Left kidney (tissue), 2 donors: Measurements from ENCODE around the gene DRAP1. TPM values are rescaled to one million over a fixed set of nuclear protein-coding genes. Genes with fewer than 3 reads are reported as not detected.

Experiments used
- DNase-seq: peaks from one replicate; pipeline ENCODE4 v3.0.0-alpha.2; 2013
- polyA plus RNA-seq: library from polyadenylated mRNA; unstranded; fragments of 120-200 nt; gene quantifications from one replicate; pipeline ENCODE4 v1.2.1, GENCODE V29; 2013; ENCODE audit not compliant: insufficient read length

Gene DRAP1
- polyA plus RNA-seq, 1 donor, result 65.8 TPM

DNA sequence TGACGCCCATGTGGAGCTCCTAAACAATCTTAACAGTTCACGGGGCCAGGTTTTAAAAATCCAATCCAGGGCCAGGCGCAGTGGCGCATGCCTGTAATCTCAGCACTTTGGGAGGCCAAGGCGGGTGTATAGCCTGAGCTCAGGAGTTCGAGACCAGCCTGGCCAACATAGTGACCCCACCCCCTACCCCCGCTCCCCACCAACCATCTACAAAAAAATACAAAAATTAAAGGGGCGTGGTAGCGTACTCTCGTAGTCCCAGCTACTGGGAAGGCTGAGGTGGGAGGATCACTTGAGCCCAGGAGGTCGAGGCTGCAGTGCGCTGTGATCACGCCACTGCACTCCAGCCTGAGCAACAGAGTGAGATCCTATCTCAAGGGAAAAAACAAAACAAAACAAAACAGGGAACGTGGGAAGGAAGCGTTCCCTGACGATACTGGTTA, 41.6 kb downstream of the DRAP1 start:
- DNase-seq, result no peak

DNA sequence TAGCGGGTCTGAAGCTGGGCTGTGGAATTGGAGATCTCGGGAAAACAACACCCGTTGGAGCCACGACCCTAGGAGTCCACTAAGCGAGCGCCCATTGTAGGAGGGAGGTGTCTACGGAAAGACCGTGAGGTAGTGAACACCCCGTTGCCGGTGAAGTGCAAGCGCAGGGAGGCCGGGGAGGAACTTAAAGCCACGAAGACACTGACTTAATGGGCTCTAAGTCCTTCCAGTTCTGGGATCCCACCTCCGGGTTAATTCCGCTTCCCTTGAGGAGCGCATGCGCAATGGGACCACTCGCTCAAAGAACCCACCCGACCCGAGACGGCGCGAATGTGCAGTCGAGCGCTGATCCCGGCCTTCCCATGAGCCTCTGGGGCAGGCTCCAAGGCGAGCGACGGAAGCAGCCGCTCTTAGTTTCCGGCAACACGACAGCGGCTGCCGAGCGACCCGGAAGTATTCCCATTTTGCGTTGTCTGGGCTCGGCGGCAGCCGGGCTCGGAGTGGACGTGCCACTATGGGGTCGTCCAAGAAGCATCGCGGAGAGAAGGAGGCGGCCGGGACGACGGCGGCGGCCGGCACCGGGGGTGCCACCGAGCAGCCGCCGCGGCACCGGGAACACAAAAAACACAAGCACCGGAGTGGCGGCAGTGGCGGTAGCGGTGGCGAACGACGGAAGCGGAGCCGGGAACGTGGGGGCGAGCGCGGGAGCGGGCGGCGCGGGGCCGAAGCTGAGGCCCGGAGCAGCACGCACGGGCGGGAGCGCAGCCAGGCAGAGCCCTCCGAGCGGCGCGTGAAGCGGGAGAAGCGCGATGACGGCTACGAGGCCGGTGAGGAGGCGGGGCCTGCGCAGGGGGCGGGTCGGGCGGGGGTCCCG, 42.3 kb downstream of the DRAP1 start, which contains the start of gene SART1:
Gene SART1, plus strand, starts transcription at position 468 of the 874 bp plus-strand sequence. Its CDS starts 47 bp downstream, at position 515.
- DNase-seq, result peak; percentile 98

DNA sequence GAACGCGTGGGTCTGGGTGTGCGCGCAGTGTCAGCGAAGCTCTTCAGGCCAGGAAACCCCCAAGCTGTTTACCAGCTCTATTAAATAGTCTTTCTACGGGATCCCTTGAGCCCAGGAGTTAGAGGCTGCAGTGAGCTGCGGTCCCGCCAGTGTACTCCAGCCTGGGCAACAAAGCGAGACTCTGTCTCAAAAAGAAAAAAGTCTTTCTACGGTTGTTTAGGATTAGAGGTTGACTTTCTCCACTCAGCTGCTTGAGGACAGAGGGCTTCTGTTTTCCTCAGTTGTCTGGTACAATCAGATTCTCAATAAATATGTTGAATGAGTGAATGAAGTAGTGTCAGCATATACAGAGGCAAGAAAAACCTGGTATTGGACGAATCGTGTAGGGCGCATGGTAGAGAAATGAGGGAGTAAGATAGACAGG, 42.9 kb downstream of the DRAP1 start:
- DNase-seq, result no peak

GRCh38 chr11:65964906-65965305, 45.7 kb downstream of the DRAP1 start:
- no peak for DNase-seq

GRCh38 chr11:65965986-65966762, 46.9 kb downstream of the DRAP1 start:
- DNase-seq, result no peak

DNA sequence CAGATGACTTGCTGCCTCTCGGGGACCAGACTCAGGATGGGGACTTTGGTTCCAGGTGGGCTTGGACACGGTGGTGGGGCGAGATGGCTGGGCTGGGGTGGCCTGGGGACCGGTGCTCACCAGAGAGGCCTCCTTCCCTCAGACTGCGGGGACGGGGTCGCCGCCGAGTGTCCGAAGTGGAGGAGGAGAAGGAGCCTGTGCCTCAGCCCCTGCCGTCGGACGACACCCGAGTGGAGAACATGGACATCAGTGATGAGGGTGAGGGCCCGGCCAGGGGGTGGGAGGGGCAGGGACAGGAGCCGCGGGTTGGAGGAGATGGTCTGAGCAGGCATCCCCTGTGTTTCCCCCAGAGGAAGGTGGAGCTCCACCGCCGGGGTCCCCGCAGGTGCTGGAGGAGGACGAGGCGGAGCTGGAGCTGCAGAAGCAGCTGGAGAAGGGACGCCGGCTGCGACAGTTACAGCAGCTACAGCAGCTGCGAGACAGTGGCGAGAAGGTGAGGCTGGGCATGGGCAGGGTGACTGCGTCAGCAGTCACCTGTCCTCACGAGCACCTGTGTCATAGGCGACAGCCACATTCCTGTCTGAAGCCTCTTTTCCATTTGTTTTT, 48.2 kb downstream of the DRAP1 start:
- no peak for DNase-seq

- DNase-seq, result no peak
These were observed 49.6 kb downstream of the DRAP1 start for GRCh38 chr11:65968600-65969482.

Other genes starting within 250 kb of the DRAP1 start
- 71.7 TPM for gene KAT5, start 207.2 kb upstream of the DRAP1 start, polyA plus RNA-seq
- 39.0 TPM for gene RNASEH2C, start 198.6 kb upstream of the DRAP1 start, polyA plus RNA-seq
- gene AP5B1, start 138.4 kb upstream of the DRAP1 start, polyA plus RNA-seq, result 7.6 TPM
- 11.0 TPM for gene OVOL1, start 132.4 kb upstream of the DRAP1 start, polyA plus RNA-seq
- gene SNX32, start 85.5 kb upstream of the DRAP1 start, polyA plus RNA-seq, result 2.6 TPM
- gene CFL1, start 61.2 kb upstream of the DRAP1 start, polyA plus RNA-seq, result 688 TPM
- 48.3 TPM for gene MUS81, start 59.0 kb upstream of the DRAP1 start, polyA plus RNA-seq
- 102 TPM for gene EFEMP2, start 46.6 kb upstream of the DRAP1 start, polyA plus RNA-seq
- gene CTSW, start 39.6 kb upstream of the DRAP1 start, polyA plus RNA-seq, result 1.4 TPM
- gene FIBP, start 31.0 kb upstream of the DRAP1 start, polyA plus RNA-seq, result 96.0 TPM
- gene CCDC85B, start 28.8 kb upstream of the DRAP1 start, polyA plus RNA-seq, result 5.0 TPM
- not detected for gene FOSL1, start 19.0 kb upstream of the DRAP1 start, polyA plus RNA-seq
- 30.6 TPM for gene C11orf68, start 364 bp upstream of the DRAP1 start, polyA plus RNA-seq
- gene TSGA10IP, start 26.1 kb downstream of the DRAP1 start, polyA plus RNA-seq, result 0.23 TPM
- gene SART1, start 42.3 kb downstream of the DRAP1 start, polyA plus RNA-seq, result 48.6 TPM
- gene EIF1AD, start 82.7 kb downstream of the DRAP1 start, polyA plus RNA-seq, result 31.7 TPM
- gene BANF1, start 83.1 kb downstream of the DRAP1 start, polyA plus RNA-seq, result 233 TPM
- gene CST6, start 92.6 kb downstream of the DRAP1 start, polyA plus RNA-seq, result not detected
- not detected for gene CATSPER1, start 107.1 kb downstream of the DRAP1 start, polyA plus RNA-seq
- gene GAL3ST3, start 129.7 kb downstream of the DRAP1 start, polyA plus RNA-seq, result 3.8 TPM
- 260 TPM for gene SF3B2, start 132.9 kb downstream of the DRAP1 start, polyA plus RNA-seq
- 61.5 TPM for gene PACS1, start 150.8 kb downstream of the DRAP1 start, polyA plus RNA-seq